Embryonic facial prominence (tissue), 1 donor: ENCODE results near the gene ALOX12.
"Not testable (repeated sequence)": the region's sequence is repeated elsewhere in the genome, so short reads cannot be mapped to it uniquely, and the experiment has no call there.

Source experiments
- DNase-seq: peaks from one replicate; pipeline ENCODE4 v3.0.0-alpha.2; 2016; ENCODE audit errors: extremely low spot score

The ALOX12 gene, protein sequence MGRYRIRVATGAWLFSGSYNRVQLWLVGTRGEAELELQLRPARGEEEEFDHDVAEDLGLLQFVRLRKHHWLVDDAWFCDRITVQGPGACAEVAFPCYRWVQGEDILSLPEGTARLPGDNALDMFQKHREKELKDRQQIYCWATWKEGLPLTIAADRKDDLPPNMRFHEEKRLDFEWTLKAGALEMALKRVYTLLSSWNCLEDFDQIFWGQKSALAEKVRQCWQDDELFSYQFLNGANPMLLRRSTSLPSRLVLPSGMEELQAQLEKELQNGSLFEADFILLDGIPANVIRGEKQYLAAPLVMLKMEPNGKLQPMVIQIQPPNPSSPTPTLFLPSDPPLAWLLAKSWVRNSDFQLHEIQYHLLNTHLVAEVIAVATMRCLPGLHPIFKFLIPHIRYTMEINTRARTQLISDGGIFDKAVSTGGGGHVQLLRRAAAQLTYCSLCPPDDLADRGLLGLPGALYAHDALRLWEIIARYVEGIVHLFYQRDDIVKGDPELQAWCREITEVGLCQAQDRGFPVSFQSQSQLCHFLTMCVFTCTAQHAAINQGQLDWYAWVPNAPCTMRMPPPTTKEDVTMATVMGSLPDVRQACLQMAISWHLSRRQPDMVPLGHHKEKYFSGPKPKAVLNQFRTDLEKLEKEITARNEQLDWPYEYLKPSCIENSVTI

DNA sequence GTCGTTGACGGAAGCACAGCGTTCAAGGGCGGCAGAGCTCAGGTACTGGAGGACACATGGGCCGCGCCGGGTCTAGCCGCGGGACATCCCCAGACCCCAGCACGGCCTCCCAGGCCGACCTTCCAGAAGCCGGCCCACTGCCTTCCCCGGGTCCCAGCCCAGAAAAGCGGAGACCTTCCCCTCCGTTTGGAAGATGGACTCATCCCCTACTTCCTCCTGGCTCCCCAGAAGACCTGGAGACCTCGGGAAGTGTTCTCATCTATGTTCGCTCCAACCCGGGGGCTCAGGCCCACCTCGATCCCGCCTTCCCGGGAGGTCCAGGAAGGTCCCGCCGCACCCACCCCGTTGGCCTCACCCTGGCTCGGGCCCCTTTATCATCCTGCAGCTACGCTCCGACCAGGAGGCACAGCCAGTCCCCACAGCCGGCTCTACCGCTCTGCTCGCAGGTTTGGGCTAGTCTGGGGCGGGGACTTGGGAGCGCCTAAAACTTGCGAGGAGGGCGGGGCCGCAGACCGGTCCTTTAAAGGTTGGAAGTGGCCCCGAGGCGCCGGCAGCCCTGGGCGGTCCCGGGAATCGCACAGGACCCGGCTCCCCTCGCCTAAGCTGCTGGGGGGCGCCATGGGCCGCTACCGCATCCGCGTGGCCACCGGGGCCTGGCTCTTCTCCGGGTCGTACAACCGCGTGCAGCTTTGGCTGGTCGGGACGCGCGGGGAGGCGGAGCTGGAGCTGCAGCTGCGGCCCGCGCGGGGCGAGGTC is at the start of gene ALOX12:
ALOX12 (plus strand) TSS at position 550 of the 756 bp plus-strand sequence; CDS start at position 619, 69 bp downstream.
- DNase-seq: no peak

GRCh38 chr17:6947745-6948144 is 48.1 kb upstream of the ALOX12 start:
- no peak for DNase-seq

DNA sequence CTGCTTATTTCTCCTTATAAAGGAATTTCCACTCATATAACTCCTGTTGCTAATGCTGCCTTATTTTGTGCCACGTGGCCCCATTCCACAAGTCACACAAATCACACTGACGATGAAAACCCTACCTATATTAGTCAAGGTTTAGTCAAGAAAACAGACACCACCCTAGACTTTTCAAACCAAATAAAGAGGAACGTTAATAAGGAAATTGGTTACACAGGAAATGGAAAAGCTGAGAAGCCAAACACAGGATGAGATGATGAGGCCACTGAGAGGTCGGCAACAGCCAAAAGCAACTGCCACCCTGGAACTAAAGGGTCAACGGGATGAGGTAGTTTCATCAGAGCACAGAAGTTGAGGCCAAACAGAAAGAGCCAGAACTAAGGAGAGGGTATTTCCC is 47.3 kb upstream of the ALOX12 start:
- DNase-seq: no peak

GRCh38 chr17:6948976-6949375 is 46.9 kb upstream of the ALOX12 start:
- DNase-seq: no peak

DNA sequence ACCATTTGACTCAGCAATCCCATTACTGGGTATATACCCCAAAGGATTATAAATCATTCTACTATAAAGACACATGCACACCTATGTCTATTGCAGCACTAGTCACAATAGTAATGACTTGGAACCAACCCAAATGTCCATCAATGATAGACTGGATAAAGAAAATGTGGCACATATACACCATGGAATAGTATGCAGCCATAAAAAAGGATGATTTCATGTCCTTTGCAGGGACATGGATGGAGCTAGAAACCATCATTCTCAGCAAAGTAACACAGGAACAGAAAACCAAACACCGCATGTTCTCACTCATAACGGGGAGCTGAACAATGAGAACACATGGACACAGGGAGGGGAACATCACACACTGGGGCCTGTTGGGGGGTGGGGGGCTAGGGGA is 44.9 kb upstream of the ALOX12 start:
- DNase-seq: not testable (repeated sequence)

DNA sequence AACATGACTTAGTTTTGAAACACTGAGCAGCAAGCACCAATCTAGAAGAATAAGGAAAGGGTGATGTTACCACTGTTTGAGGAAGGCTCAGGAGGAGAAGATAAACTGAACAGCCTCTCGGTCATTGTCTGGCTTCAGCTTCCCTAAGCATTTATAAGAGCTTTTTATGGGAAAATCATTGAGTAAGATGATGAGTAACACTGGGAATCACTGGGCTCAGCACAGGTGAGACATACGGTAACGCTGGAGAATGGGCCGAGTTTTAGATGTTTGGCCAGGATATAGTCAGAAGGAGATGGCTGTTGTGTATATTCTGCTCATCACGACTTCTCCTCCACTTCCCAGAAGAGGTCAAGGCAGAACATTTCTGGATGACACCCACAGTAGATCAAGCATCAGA is 42.2 kb upstream of the ALOX12 start:
- no peak for DNase-seq

GRCh38 chr17:6959700-6960099 is 36.1 kb upstream of the ALOX12 start:
- no peak for DNase-seq

DNA sequence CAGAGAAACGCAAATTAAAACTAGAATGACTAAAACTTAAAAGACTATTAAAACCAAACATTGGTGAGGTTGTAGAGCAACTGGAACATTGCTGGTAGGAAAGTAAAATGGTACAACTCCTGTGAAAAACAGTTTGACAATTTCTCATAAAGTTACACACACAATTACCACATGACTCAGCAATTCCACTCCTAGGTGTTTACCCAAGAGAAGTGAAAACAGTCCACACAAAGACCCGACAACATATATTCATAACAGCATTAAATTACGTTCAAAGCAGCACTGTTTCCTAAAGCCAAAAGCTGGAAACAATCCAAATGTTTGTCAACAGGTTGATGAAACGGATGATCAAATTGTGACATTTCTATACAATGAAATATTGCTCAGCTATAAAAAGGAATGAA is 26.5 kb upstream of the ALOX12 start:
- DNase-seq: no peak

GRCh38 chr17:6970992-6971391 is 24.9 kb upstream of the ALOX12 start:
- DNase-seq: no peak

DNA sequence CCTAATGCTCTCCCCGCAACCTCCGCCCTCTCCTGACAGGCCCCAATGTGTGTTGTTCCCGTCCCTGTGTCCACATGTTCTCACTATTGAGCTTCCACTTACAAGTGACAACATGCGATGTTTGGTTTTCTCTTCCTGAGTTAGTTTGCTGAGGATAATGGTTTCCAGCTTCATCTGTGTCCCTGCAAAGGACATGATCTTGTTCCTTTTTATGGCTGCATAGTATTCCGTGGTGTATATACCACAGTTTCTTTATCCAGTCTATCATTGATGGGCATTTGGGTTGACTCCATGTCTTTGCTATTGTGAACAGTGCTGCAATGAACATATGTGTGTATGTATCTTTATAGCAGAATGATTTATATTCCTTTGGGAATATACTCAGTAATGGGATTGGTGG is 16.4 kb upstream of the ALOX12 start:
- not testable (repeated sequence) for DNase-seq

- no peak for DNase-seq
Observed at GRCh38 chr17:6981426-6981825, 14.4 kb upstream of the ALOX12 start.

DNA sequence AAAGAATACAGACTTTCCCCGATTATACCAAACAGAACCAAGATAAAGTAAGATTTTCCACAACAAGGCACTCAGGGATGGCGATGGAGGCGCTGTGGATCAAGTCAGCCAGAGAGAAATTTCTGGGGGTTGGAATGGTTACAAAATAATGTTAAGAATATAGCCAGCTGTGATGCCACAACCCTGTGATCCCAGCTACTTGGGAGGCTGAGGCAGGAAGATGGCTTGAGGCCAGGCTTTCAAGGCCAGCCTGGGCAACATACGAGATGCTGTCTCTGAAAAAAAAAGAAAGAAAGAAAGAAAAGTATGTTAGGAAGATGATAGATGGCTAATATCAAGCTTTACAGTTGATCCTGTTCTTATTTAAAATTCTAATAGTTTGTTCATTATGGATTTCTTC is 10.6 kb upstream of the ALOX12 start:
- DNase-seq: no peak

DNA sequence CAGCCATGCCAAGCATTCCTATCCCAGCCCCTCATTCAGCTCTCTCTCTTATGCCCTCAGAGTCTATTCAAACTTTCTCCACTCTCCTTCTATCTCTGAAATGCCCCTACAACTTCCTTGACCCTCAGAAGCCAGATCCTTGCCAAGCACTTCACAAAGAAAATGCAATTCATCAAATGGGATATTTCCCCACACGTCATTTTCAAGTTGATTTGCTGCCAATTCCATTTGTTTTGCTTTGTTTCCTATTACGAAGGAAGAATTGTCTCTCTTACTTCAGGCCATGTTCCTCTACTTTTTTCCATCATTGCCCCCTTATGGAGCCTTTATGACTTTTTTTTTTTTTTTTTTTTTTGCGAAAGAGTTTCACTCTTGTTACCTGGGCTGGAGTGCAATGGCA is 9.2 kb upstream of the ALOX12 start:
- no peak for DNase-seq

GRCh38 chr17:6989779-6990178 is 6.1 kb upstream of the ALOX12 start:
- no peak for DNase-seq

GRCh38 chr17:6993613-6994056 is 2.2 kb upstream of the ALOX12 start:
- DNase-seq: not testable (repeated sequence)

DNA sequence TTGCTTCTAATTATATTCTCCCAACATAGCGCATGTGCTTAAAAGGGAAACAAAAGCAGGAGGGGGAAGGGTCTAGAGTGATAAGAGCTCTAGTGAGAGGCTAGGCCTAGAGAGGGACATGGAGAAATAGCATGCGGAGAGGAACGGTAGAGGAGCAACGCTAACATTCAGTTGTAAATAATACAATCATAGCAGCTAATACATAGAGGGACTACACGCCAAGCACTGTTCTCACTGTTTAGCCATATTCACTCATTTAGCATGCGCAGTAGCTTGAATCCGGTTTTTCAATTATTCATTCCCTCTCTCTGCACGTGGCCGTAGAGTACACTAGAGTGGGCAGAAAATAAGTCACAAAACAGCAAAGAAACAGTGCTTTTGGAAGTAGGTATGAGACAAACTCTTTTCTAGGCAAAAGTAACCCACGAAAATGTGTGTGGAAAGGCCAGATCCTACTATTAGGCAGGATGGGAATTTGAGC is 1.7 kb upstream of the ALOX12 start:
- no peak for DNase-seq

DNA sequence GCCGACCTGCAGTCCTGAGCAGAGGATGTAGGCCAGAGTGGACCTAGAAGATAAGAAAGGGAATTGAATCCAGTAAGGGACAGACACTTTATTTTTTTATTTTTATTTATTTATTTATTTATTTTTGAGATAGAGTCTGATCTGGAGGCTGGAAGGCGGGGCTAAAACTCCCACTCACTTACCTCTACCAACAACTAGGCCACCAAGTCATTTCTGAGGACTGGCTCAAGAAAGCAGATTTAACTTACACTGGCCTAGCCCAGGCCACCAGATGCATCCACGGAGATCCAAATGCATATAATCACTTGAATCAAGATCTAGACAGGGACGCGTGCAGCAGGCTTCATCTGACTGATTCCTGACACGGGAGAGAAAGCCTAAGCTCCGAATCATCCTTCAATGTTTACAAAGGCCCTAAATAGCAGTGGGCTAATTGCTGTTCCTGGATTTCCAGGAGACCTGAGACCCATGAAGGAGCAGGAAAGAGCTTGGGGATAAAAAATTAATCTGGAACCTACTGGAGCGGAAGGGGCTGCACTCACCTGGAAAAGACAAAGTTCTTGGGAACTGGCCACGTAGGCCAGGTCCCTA is 1.1 kb upstream of the ALOX12 start:
- no peak for DNase-seq

GRCh38 chr17:6996256-6997011 is 585 bp downstream of the ALOX12 start:
- no peak for DNase-seq

GRCh38 chr17:6997171-6997570 is 1.3 kb downstream of the ALOX12 start:
- DNase-seq: no peak

GRCh38 chr17:6998855-6999508 is 3.1 kb downstream of the ALOX12 start:
- DNase-seq: no peak
